GM10248 (cell line): ENCODE data around the gene ABCC4.

Experiments used
- CTCF ChIA-PET: fragments of 300-600 bp; sonication (Branson Sonifier 250); formaldehyde crosslinking; extraction: SDS; loops from one replicate; lab custom pipeline; 2021; ENCODE audit warnings: antibody characterized with exemption; lab: Yijun Ruan, JAX
- POLR2A ChIA-PET: fragments of 350-650 bp; sonication (Branson Sonifier 250); formaldehyde crosslinking; extraction: SDS; loops from one replicate; lab custom pipeline; 2020; ENCODE audit warnings: antibody characterized with exemption; lab: Yijun Ruan, JAX
- DNase-seq: peaks from one replicate; pipeline ENCODE4 v3.0.0; 2012; ENCODE audit errors: extremely low spot score
- TF ChIP-seq, protein P1 (sequence below): IDR thresholded peaks from 2 replicates; pipeline ENCODE4 v1.5.1; 2012; ENCODE audit warnings: mild to moderate bottlenecking, low read depth; ENCODE audit errors: extremely low read depth, missing control alignments, control extremely low read depth

The ABCC4 gene

DNA sequence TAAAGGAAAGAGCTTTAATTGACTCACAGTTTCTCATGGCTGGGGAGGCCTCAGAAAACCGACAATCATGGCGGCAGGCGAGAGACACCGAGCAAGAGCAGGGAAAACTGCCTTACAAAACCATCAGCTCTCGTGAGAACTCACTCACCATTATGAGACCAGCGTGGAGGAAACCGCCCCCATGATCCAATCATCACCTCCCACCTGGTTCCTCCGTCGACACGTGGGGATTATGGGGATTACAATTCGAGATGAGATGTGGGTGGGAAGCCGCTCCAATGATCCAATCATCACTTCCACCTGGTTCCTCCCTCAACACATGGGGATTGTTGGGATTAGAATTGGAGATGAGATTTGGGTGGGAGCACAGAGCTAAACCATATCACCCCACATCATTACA, 293.9 kb downstream of the ABCC4 start:
- ChIA-PET CTCF (no interaction called here), POLR2A (no interaction called here)
- no peak for DNase-seq
- TF ChIP-seq, protein P1, sequence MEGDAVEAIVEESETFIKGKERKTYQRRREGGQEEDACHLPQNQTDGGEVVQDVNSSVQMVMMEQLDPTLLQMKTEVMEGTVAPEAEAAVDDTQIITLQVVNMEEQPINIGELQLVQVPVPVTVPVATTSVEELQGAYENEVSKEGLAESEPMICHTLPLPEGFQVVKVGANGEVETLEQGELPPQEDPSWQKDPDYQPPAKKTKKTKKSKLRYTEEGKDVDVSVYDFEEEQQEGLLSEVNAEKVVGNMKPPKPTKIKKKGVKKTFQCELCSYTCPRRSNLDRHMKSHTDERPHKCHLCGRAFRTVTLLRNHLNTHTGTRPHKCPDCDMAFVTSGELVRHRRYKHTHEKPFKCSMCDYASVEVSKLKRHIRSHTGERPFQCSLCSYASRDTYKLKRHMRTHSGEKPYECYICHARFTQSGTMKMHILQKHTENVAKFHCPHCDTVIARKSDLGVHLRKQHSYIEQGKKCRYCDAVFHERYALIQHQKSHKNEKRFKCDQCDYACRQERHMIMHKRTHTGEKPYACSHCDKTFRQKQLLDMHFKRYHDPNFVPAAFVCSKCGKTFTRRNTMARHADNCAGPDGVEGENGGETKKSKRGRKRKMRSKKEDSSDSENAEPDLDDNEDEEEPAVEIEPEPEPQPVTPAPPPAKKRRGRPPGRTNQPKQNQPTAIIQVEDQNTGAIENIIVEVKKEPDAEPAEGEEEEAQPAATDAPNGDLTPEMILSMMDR: no peak

DNA sequence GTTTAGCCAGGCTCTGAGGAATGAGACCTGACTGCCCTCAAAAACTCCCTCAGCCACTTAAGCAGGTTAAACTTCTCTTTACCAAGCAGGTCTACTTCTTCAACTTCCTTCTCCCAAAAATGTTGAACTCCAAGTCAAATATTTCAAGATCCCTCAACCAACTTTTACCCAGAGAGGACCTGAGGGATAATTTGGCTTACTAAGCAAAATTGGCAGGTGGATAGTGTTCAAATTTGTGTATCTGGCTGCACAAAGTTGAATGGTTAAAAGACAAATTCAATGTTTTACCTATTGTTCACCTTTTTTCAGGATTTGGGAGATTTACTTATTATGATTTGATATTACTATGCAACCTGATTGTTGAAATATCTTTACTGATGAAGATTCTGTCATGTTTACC, 296.0 kb downstream of the ABCC4 start:
- ChIA-PET POLR2A (no interaction called here), CTCF (no interaction called here)
- TF ChIP-seq, protein P1: no peak
- no peak for DNase-seq

DNA sequence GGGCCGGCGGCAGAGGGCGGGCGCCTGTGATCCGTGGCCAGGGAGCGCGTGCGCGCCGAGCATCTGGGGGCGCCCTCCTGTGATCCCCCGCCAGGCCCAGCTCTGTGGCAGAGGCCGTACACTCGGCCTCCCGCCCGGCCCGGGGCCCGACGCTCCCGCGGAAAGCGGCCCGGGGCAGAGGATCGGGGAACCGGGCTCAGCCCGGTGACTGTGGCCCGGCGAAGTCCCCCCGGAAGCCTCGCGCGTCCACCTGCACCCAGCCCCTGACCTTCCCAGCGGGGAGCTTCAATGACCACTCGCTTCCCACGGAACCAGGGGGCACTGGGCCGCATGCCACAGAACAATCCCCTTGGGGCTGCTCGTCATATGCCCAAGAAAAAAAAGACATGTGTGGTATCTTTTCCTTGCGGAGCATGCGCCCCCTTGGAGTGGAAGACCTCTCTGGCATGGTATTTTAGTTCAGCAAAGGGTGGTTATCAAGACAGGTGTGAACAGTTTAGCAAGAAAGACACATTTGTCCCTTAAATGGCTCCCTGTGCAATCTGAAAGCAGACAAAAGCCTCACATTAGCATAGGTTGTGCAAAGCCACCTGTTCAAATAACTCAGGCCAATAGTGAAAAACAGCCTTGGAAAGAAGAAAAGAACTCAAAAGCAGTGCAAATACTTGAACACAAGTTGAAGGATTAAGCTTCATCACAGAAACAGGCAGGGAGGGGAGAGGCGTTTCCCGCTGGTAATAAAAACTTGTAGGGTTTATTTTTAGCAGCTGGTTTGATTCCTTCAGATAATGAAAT, 298.0 kb downstream of the ABCC4 start:
- DNase-seq: no peak
- CTCF ChIA-PET: interaction anchor here (1.4 kb wide), 1 partner anchor 15 kb away, joined by 4 read pairs; no protein-coding TSS in a partner anchor
- TF ChIP-seq, protein P1: no peak
- POLR2A ChIA-PET: no interaction called here

DNA sequence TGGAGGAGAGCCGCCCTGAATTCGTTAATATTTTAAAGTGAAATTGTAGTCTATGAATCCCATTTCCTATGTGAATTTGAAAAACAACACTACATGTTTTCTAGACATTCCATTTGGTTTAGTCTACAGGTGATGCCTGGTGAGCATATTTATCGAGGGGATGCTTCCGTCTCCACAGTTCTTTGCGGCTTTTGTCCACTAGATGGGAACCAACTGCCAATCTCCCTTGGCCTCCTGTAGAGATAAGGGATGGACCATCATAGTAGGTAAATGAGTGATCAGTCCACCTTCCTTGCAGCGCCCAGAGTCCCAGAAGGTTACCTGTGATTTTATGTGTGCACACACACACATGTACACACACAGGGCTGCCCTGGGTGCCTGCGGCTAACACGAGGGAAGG, 299.1 kb downstream of the ABCC4 start:
- TF ChIP-seq, protein P1: no peak
- no peak for DNase-seq
- CTCF ChIA-PET: no interaction called here
- POLR2A ChIA-PET: no interaction called here

DNA sequence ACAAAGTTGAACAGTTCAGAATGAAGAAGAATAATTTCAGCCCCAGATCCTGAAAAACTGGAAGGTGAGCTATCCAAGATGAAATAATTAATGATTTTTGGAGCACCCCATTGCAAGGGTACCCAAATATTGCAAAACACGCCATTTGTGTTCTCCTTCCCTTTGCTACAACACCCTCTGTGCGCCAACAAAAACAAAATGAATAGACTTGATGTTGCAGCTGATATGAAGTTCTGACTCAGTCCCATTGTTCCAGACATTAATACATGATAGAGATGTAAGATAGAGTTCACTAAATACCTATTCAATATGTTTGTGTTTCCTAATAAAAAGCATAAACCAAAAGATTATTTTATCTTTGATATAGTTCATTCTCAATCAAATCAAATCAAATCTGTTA, 301.4 kb downstream of the ABCC4 start:
- POLR2A ChIA-PET: no interaction called here
- TF ChIP-seq, protein P1: no peak
- DNase-seq: no peak
- CTCF ChIA-PET: interaction anchor here (1.2 kb wide), 1 partner anchor 404 kb away, joined by 3 read pairs; no protein-coding TSS in a partner anchor

DNA sequence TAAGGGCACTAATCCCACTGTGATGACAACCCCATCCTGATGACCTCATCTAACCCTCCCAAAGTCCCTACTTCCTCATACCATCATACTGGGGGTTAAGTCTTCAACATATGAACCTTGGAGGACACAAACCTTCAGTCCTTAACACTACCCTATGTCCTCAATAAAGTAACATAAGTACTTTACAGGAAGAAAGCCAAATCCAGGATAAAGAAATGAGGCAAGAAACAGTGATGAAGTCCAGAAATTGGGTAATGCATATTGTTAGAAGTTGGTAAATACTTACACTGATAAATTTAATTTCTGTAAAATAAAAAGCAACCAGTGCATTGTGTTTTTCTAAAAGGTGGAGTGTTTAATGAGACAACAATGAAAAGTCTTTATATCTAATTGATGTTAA, 304.1 kb downstream of the ABCC4 start:
- CTCF ChIA-PET: no interaction called here
- TF ChIP-seq, protein P1: no peak
- no peak for DNase-seq
- POLR2A ChIA-PET: no interaction called here

DNA sequence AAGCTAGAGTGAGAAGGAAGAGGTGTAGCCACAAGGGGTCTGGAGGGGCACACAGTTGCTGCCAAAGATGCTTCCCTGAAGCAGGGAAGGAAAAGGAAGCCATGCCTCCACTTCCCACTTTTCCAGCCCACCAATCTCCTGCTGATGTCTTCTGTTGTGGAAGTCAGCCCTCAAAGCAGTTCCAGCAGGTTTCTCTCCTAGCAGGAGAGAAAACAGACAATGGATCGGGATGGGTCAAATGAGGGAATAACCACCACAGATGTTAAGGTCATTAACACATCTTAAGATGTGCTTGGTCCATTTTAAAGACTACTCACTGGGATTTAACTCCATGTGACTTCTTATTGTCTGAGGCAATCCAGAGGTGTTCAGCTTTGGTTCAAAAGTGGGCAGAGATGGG, 304.8 kb downstream of the ABCC4 start:
- TF ChIP-seq, protein P1: no peak
- ChIA-PET POLR2A (no interaction called here), CTCF (no interaction called here)
- no peak for DNase-seq
